Measurements from ENCODE around the gene ARID1B.

Gene ARID1B

DNA sequence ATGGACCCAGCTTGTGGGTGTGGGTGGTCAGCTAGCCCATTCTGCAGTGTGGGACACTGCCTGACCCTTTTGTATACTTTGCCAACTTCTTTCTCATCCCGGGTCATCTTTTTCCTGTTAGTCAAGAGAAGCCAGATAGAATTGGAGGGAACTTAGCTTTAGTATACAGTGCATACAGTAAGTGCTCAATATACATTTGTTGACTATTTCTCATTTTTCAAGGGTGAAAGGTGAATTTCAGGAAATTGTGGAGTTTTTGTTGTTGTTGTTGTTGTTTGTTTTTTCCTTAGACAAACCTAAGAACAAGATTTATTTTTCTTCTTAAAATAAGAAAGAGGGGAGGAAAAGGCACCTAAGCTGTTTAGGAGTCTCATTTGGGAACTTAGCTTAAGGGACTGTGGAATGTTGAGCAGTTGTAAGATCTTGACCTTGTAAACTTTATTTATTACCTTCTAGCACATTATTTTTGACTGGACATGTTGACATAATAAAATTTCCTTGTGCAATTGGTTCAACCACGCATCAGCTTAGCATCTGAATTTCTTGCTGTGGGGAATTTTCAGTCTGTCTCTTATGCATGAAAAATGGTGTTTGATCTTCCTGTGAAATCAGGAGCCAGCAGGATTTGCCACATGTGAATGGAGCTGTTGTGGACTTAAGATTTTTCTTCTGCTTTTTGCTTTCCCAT, 113.6 kb downstream of the ARID1B start:
- Histone ChIP-seq H3K27me3 (no peaks in the 10 kb centered on the region), H3K36me3 (no peaks in the 10 kb centered on the region), H3K27ac (no peak overlapping the region), H3K4me1 (ENCODE audit: control insufficient read depth in 1 of 2, insufficient read depth in 1 of 2, low read depth in 1 of 2, low read length in 1 of 2) (peaks cover 0 to 8% of the 10 kb centered on the region in 2 experiments), H3K9me3 (no peaks in the 10 kb centered on the region), H3K4me3 (ENCODE audit: low read depth in 1 of 2, low read length in 1 of 2) (no peak overlapping the region)
- TF ChIP-seq, protein P1, sequence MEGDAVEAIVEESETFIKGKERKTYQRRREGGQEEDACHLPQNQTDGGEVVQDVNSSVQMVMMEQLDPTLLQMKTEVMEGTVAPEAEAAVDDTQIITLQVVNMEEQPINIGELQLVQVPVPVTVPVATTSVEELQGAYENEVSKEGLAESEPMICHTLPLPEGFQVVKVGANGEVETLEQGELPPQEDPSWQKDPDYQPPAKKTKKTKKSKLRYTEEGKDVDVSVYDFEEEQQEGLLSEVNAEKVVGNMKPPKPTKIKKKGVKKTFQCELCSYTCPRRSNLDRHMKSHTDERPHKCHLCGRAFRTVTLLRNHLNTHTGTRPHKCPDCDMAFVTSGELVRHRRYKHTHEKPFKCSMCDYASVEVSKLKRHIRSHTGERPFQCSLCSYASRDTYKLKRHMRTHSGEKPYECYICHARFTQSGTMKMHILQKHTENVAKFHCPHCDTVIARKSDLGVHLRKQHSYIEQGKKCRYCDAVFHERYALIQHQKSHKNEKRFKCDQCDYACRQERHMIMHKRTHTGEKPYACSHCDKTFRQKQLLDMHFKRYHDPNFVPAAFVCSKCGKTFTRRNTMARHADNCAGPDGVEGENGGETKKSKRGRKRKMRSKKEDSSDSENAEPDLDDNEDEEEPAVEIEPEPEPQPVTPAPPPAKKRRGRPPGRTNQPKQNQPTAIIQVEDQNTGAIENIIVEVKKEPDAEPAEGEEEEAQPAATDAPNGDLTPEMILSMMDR (IDR thresholded peaks at IDR 0.05), result no peak

DNA sequence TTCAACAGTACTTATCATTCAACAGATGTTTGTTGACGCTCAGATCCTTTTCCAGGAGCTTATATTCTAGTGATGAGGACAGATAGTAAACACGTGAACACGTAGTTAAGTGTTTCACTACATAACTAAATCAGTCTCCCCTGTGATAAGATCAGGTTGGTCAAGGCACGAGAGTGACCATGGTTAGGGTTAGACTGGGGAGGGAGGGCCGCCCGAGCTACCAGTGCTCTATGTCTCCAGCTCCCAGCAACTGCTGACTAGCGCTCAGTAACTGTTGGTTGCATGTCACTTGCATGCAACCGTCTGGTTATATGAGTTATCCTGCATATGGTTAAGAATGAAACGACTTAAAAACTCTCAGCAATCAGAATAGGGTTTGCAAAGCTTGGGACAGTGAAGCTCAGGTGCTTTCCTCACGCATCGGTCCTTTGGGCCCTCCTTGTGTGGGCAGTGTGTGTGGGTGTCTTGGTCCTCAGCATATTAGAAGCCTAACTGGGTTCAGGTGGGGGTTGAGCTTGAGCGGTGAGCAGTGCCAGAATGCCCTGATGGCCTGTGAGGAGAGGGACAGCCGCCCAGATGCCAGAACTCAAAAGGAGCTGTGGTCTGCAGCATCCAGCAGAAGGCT, 120.8 kb downstream of the ARID1B start:
- no peaks in the 10 kb centered on the region for H3K9me3 ChIP-seq
- H3K27me3 ChIP-seq, result no peaks in the 10 kb centered on the region
- H3K4me3 ChIP-seq (ENCODE audit: low read depth in 1 of 2, low read length in 1 of 2), result no peak overlapping the region
- no peaks in the 10 kb centered on the region for H3K4me1 ChIP-seq (ENCODE audit: control insufficient read depth in 1 of 2, insufficient read depth in 1 of 2, low read depth in 1 of 2, low read length in 1 of 2)
- H3K27ac ChIP-seq, result no peak overlapping the region
- H3K36me3 ChIP-seq, result no peaks in the 10 kb centered on the region
- TF ChIP-seq, protein P1 (IDR thresholded peaks at IDR 0.05), result no peak

DNA sequence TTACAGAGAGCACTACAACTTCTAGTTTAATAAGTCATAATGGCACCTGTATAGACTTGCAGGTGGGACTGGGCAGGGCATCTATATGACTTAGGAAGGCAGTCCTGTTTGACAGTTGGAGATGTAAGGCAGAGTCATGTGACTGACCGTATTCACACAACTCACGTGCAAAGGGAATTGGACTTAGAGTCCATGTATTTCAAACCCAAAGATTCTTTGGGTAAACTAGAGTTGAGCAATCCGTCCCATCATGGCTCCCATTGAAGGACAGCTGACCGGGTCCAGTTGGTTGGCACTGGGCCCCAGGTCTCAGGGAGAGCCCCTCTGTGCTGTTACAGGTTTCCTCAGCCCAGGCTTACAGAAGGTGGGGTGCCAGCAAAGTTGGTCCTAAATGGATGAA, 121.9 kb downstream of the ARID1B start:
- Histone ChIP-seq H3K4me1 (ENCODE audit: control insufficient read depth in 1 of 2, insufficient read depth in 1 of 2, low read depth in 1 of 2, low read length in 1 of 2) (no peaks in the 10 kb centered on the region), H3K9me3 (no peaks in the 10 kb centered on the region), H3K4me3 (ENCODE audit: low read depth in 1 of 2, low read length in 1 of 2) (no peak overlapping the region), H3K36me3 (no peaks in the 10 kb centered on the region), H3K27ac (no peak overlapping the region), H3K27me3 (no peaks in the 10 kb centered on the region)
- TF ChIP-seq, protein P1 (IDR thresholded peaks at IDR 0.05), result no peak

- H3K27me3 ChIP-seq, result no peaks in the 10 kb centered on the region
- no peaks in the 10 kb centered on the region for H3K4me1 ChIP-seq (ENCODE audit: control insufficient read depth in 1 of 2, insufficient read depth in 1 of 2, low read depth in 1 of 2, low read length in 1 of 2)
- TF ChIP-seq, protein P1 (IDR thresholded peaks at IDR 0.05), result no peak
- no peak overlapping the region for H3K4me3 ChIP-seq (ENCODE audit: low read depth in 1 of 2, low read length in 1 of 2)
- no peaks in the 10 kb centered on the region for H3K9me3 ChIP-seq
- no peaks in the 10 kb centered on the region for H3K36me3 ChIP-seq
- H3K27ac ChIP-seq, result no peak overlapping the region
Observed at GRCh38 chr6:156899532-156900135, 122.5 kb downstream of the ARID1B start.

DNA sequence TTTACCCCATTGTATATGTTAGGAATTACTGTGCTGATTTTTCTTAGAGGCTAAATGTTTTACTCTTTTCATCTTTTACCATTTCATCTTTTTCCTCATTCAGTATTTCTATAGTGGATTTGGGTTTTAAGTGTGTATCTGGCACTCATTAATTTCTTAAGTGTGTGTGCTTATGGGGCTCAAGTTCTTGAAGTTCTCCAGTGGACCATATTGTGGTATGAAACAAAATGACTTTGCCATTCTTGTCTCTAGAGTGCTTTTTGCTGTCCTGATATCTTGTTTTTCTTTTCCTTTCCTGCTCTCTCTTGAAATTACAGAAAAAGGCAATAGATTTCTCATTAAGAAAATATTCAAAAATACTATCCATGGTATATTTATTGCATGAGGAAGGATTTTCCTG, 123.1 kb downstream of the ARID1B start:
- Histone ChIP-seq H3K9me3 (no peaks in the 10 kb centered on the region), H3K4me3 (ENCODE audit: low read depth in 1 of 2, low read length in 1 of 2) (no peak overlapping the region), H3K27ac (no peak overlapping the region), H3K4me1 (ENCODE audit: control insufficient read depth in 1 of 2, insufficient read depth in 1 of 2, low read depth in 1 of 2, low read length in 1 of 2) (no peaks in the 10 kb centered on the region), H3K27me3 (no peaks in the 10 kb centered on the region), H3K36me3 (no peaks in the 10 kb centered on the region)
- TF ChIP-seq, protein P1 (IDR thresholded peaks at IDR 0.05), result no peak

Data from neutrophil (primary cell).